Thyroid gland (tissue), 4 donors: ENCODE measurements around the gene NFIA. TPM values are rescaled to one million over a fixed set of nuclear protein-coding genes. Genes with fewer than 3 reads are reported as not detected.

Source experiments
- DNase-seq, 2 donors: peaks; one replicate each; pipeline ENCODE4 v3.0.0-alpha.2; 2019
- H3K27ac ChIP-seq, 3 donors: fragments of 200-600 bp; sonication (generic); 1 replicate in 2 of 3; 2 replicates in 1 of 3; pipeline ENCODE4 v1.5.1; 2016 to 2019; ENCODE audit warnings: mild to moderate bottlenecking in 1 of 3, moderate library complexity in 1 of 3
- H3K27me3 ChIP-seq: fragments of 200-600 bp; sonication (generic); one replicate; pipeline ENCODE4 v1.5.1; 2019
- H3K36me3 ChIP-seq, 2 donors: fragments of 200-600 bp; sonication (generic); one replicate each; pipeline ENCODE4 v1.5.1; 2016 to 2019
- H3K4me1 ChIP-seq, 2 donors: fragments of 200-600 bp; sonication (generic); one replicate each; pipeline ENCODE4 v1.5.1; 2017 to 2019
- H3K4me3 ChIP-seq, 3 donors: fragments of 200-600 bp; sonication (generic); replicated peaks in 1 of 3; 1 replicate in 2 of 3; 2 replicates in 1 of 3; pipeline ENCODE4 v1.5.1; 2016; ENCODE audit warnings: mild to moderate bottlenecking in 1 of 3
- H3K9me3 ChIP-seq: fragments of 200-600 bp; sonication (generic); one replicate; pipeline ENCODE4 v1.5.1; 2017
- CTCF ChIP-seq, 6 experiments: fragments of 200-600 bp in 3 of 6; fragments of 450-650 bp in 3 of 6; sonication (generic) in 3 of 6; IDR thresholded peaks; one replicate each; pipeline ENCODE4 v1.5.1; 2016 to 2019; ENCODE audit warnings: antibody characterized with exemption in 6 of 6, mild to moderate bottlenecking in 2 of 6, inconsistent platforms in 1 of 6, moderate library complexity in 1 of 6
- POLR2A ChIP-seq, 2 donors: fragments of 450-650 bp; IDR thresholded peaks; one replicate each; pipeline ENCODE4 v1.6.1; 2017; ENCODE audit warnings: antibody characterized with exemption in 2 of 2, mild to moderate bottlenecking in 2 of 2, moderate library complexity in 1 of 2
- WGBS, 2 donors: methylation state at CpG; one replicate each; pipeline ENCODE4 v1.1.5; 2017; 5-methylcytosine and 5-hydroxymethylcytosine counted together
- intact Hi-C: fragments of 100-400 bp; cut with DNase I; formaldehyde crosslinking; loops from one replicate; pipeline ENCODE4 v1.15.1; 2023
- total RNA-seq, 4 donors: library from RNA; depleted of rRNA; stranded (reverse); fragments of >200 nt; gene quantifications; one replicate each; pipeline ENCODE4 v1.2.3, GENCODE V29; 2016

NFIA gene
- total RNA-seq, 4 donors from 2014 or later: 105 to 149 (median 118) TPM

- WGBS, 2 donors: 97 to 98% methylated on average over 1 of the region's 1 CpG
- no peaks in the 10 kb centered on the region for H3K27me3 ChIP-seq
Observed at GRCh38 chr1:61097317-61097716, 15.0 kb downstream of the NFIA start.

GRCh38 chr1:61097722-61098121, 15.4 kb downstream of the NFIA start:
- H3K9me3 ChIP-seq: no peaks in the 10 kb centered on the region
- no peak overlapping the region for H3K27ac ChIP-seq
- no peaks in the 10 kb centered on the region for H3K36me3 ChIP-seq
- 79 to 86% methylated on average over 1 of the region's 1 CpG for WGBS, 2 donors
- DNase-seq: no peak
- peaks cover 57 to 59% of the 10 kb centered on the region in 2 donors for H3K4me1 ChIP-seq
- TF ChIP-seq POLR2A (IDR thresholded peaks at IDR 0.05): no peak
- no peak for TF ChIP-seq CTCF (IDR thresholded peaks at IDR 0.05)
- H3K27me3 ChIP-seq: no peaks in the 10 kb centered on the region
- H3K4me3 ChIP-seq: no peak overlapping the region
- intact Hi-C loops: no loop called here

More at GRCh38 chr1:61097317-61097716, 15.0 kb downstream of the NFIA start:
- Histone ChIP-seq H3K9me3 (no peaks in the 10 kb centered on the region), H3K4me1 (peaks cover 58 to 59% of the 10 kb centered on the region in 2 donors), H3K4me3 (no peak overlapping the region), H3K27ac (no peak overlapping the region), H3K36me3 (no peaks in the 10 kb centered on the region)
- DNase-seq: no peak
- intact Hi-C loops: no loop called here
- no peak for TF ChIP-seq CTCF (IDR thresholded peaks at IDR 0.05)

DNA sequence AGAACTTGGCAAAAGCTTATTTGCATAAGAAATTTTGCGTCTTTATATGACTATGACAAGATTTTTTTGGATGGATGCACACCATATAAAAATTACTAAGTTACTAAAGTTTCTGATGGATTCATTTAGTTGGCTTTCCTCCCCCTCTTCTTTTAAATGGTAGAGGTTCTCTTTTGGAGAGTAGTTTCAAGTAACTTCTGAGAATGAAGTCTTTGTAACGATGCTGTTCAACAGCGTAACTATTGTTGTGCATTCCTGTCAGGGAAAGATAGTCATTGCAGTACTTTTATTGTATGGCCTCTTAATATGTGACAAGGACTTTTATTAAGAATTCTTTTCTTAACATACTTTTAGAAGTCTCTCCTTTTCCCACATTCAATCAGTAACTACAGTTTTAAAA, 16.0 kb downstream of the NFIA start:
- DNase-seq: no peak
- intact Hi-C loops: no loop called here
- 75 to 79% methylated on average over 3 of the region's 3 CpGs for WGBS, 2 donors
- H3K27me3 ChIP-seq: no peaks in the 10 kb centered on the region
- H3K4me3 ChIP-seq: no peak overlapping the region
- TF ChIP-seq POLR2A (IDR thresholded peaks at IDR 0.05) (no peak), CTCF (IDR thresholded peaks at IDR 0.05) (no peak)
- H3K27ac ChIP-seq: no peak overlapping the region
- no peaks in the 10 kb centered on the region for H3K36me3 ChIP-seq
- H3K9me3 ChIP-seq: no peaks in the 10 kb centered on the region
- H3K4me1 ChIP-seq: peaks cover 57 to 61% of the 10 kb centered on the region in 2 donors

DNA sequence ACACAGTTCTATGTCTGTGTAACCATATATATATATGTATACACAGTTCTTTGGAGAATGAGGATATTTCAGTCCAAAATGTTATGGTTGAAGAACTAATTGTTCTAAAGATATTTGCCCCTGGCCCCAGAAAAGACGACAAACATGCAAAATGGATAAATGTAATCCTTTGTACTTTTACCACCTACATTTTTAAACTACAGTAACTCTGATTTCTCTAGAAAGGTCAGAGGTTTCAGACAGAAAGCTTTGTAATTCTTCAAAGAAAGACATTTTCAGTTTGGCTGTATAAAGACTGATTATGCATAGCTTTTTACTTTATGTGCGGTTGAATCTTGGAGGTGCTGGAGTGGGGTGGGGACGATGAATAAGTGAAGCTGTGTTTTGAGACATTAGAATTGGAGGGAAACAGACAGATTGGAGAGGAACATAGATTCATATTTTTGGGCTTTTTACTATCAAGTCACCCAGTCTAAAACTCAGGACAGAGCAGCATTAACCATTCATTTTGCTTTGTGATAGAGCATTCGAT, 16.6 kb downstream of the NFIA start:
- no peaks in the 10 kb centered on the region for H3K9me3 ChIP-seq
- no peak for TF ChIP-seq CTCF (IDR thresholded peaks at IDR 0.05)
- no peak for TF ChIP-seq POLR2A (IDR thresholded peaks at IDR 0.05)
- H3K27ac ChIP-seq: no peak overlapping the region
- WGBS, 2 donors: 83 to 94% methylated on average over 4 of the region's 4 CpGs
- DNase-seq: no peak
- H3K27me3 ChIP-seq: no peaks in the 10 kb centered on the region
- H3K4me3 ChIP-seq: no peak overlapping the region
- intact Hi-C loops: no loop called here
- peaks cover 57 to 60% of the 10 kb centered on the region in 2 donors for H3K4me1 ChIP-seq
- no peaks in the 10 kb centered on the region for H3K36me3 ChIP-seq

- Histone ChIP-seq H3K9me3 (no peaks in the 10 kb centered on the region), H3K27ac (no peak overlapping the region), H3K36me3 (no peaks in the 10 kb centered on the region), H3K4me3 (no peak overlapping the region), H3K27me3 (no peaks in the 10 kb centered on the region), H3K4me1 (peaks cover 46 to 55% of the 10 kb centered on the region in 2 donors)
- TF ChIP-seq POLR2A (IDR thresholded peaks at IDR 0.05): no peak
- TF ChIP-seq CTCF (IDR thresholded peaks at IDR 0.05): no peak
- intact Hi-C loops: no loop called here
- WGBS, 2 donors: 72 to 96% methylated on average over 2 of the region's 2 CpGs
- DNase-seq: no peak
Observed at GRCh38 chr1:61100578-61100977, 18.2 kb downstream of the NFIA start.
